Measurements from ENCODE around the gene CLEC16A. TPM values are rescaled to one million over a fixed set of nuclear protein-coding genes. Genes with fewer than 3 reads are reported as not detected.

CLEC16A gene
- total RNA-seq, 2 experiments from 2014 or later, result 18.4 to 20.1 TPM

GRCh38 chr16:11066261-11066870, 122.0 kb downstream of the CLEC16A start:
- Mint-ChIP-seq H3K4me1 (ENCODE audit: low read depth) (no peaks in the 10 kb centered on the region), H3K27ac (peak overlapping the region; percentile 48), H3K27me3 (ENCODE audit: low read depth) (no peaks in the 10 kb centered on the region), H3K9me3 (no peaks in the 10 kb centered on the region), H3K36me3 (ENCODE audit: low read depth) (peaks cover 11% of the 10 kb centered on the region), H3K4me3 (no peak overlapping the region)
- CTCF ChIA-PET, result interaction anchor here (0.9 to 1.8 kb wide), 2 partner anchors 15 to 23 kb away, joined by 3 to 4 read pairs; no protein-coding TSS in a partner anchor
- intact Hi-C loops (cut with micrococcal nuclease), result no loop called here
- DNase-seq, result no peak

GRCh38 chr16:11067266-11067665, 122.9 kb downstream of the CLEC16A start:
- Mint-ChIP-seq H3K27me3 (ENCODE audit: low read depth) (no peaks in the 10 kb centered on the region), H3K27ac (no peak overlapping the region), H3K4me3 (no peak overlapping the region), H3K9me3 (no peaks in the 10 kb centered on the region), H3K36me3 (ENCODE audit: low read depth) (peaks cover 11% of the 10 kb centered on the region), H3K4me1 (ENCODE audit: low read depth) (peaks cover 1% of the 10 kb centered on the region)
- CTCF ChIA-PET, result interaction anchor here (0.8 to 1.8 kb wide), 4 partner anchors 16 to 189 kb away, joined by 3 to 4 read pairs (median 3); partner anchors contain the start of gene SOCS1
- DNase-seq, result no peak
- intact Hi-C loops (cut with micrococcal nuclease), result no loop called here

GRCh38 chr16:11067697-11068141, 123.4 kb downstream of the CLEC16A start:
- Mint-ChIP-seq H3K9me3 (no peaks in the 10 kb centered on the region), H3K27me3 (ENCODE audit: low read depth) (no peaks in the 10 kb centered on the region), H3K4me1 (ENCODE audit: low read depth) (peaks cover 5% of the 10 kb centered on the region), H3K4me3 (no peak overlapping the region), H3K36me3 (ENCODE audit: low read depth) (peaks cover 12% of the 10 kb centered on the region), H3K27ac (no peak overlapping the region)
- intact Hi-C loops (cut with micrococcal nuclease), result no loop called here
- CTCF ChIA-PET, result interaction anchor here (0.8 to 1.0 kb wide), 4 partner anchors 11 to 189 kb away, joined by 3 to 4 read pairs (median 3); partner anchors contain the start of gene SOCS1
- no peak for DNase-seq

- CTCF ChIA-PET, result interaction anchor here (0.7 kb wide), 1 partner anchor 23 kb away, joined by 4 read pairs; no protein-coding TSS in a partner anchor
- DNase-seq, result no peak
- H3K27ac Mint-ChIP-seq, result no peak overlapping the region
- H3K9me3 Mint-ChIP-seq, result no peaks in the 10 kb centered on the region
- H3K36me3 Mint-ChIP-seq (ENCODE audit: low read depth), result peaks cover 17% of the 10 kb centered on the region
- no peaks in the 10 kb centered on the region for H3K27me3 Mint-ChIP-seq (ENCODE audit: low read depth)
- H3K4me3 Mint-ChIP-seq, result no peak overlapping the region
- H3K4me1 Mint-ChIP-seq (ENCODE audit: low read depth), result peaks cover 35% of the 10 kb centered on the region
- intact Hi-C loops (cut with micrococcal nuclease), result no loop called here
Observed at GRCh38 chr16:11071829-11072228, 127.5 kb downstream of the CLEC16A start.

- intact Hi-C loops (cut with micrococcal nuclease), result no loop called here
- Mint-ChIP-seq H3K36me3 (ENCODE audit: low read depth) (peaks cover 16% of the 10 kb centered on the region), H3K27me3 (ENCODE audit: low read depth) (no peaks in the 10 kb centered on the region), H3K9me3 (no peaks in the 10 kb centered on the region), H3K4me3 (no peak overlapping the region), H3K4me1 (ENCODE audit: low read depth) (peaks cover 42% of the 10 kb centered on the region), H3K27ac (no peak overlapping the region)
- DNase-seq, result no peak
- CTCF ChIA-PET, result no interaction called here
Observed at GRCh38 chr16:11072420-11073153, 128.2 kb downstream of the CLEC16A start.

GRCh38 chr16:11073407-11073999, 129.1 kb downstream of the CLEC16A start:
- Mint-ChIP-seq H3K4me1 (ENCODE audit: low read depth) (peaks cover 52% of the 10 kb centered on the region), H3K4me3 (no peak overlapping the region), H3K9me3 (no peaks in the 10 kb centered on the region), H3K27ac (no peak overlapping the region), H3K27me3 (ENCODE audit: low read depth) (no peaks in the 10 kb centered on the region), H3K36me3 (ENCODE audit: low read depth) (peaks cover 17% of the 10 kb centered on the region)
- CTCF ChIA-PET, result no interaction called here
- no peak for DNase-seq
- intact Hi-C loops (cut with micrococcal nuclease), result no loop called here

- H3K4me1 Mint-ChIP-seq (ENCODE audit: low read depth), result peaks cover 58% of the 10 kb centered on the region
- H3K36me3 Mint-ChIP-seq (ENCODE audit: low read depth), result peaks cover 17% of the 10 kb centered on the region
- DNase-seq, result no peak
- H3K27me3 Mint-ChIP-seq (ENCODE audit: low read depth), result no peaks in the 10 kb centered on the region
- no peak overlapping the region for H3K27ac Mint-ChIP-seq
- intact Hi-C loops (cut with micrococcal nuclease), result no loop called here
- no peaks in the 10 kb centered on the region for H3K9me3 Mint-ChIP-seq
- CTCF ChIA-PET, result interaction anchor here (0.6 kb wide), 1 partner anchor 371 kb away, joined by 4 read pairs; no protein-coding TSS in a partner anchor
- H3K4me3 Mint-ChIP-seq, result no peak overlapping the region
Observed at GRCh38 chr16:11074131-11074530, 129.8 kb downstream of the CLEC16A start.

- intact Hi-C loops (cut with micrococcal nuclease), result no loop called here
- CTCF ChIA-PET, result interaction anchor here (1.2 to 1.5 kb wide), 2 partner anchors 17 to 38 kb away, joined by 3 to 5 read pairs; no protein-coding TSS in a partner anchor
- no peaks in the 10 kb centered on the region for H3K27me3 Mint-ChIP-seq (ENCODE audit: low read depth)
- no peak overlapping the region for H3K4me3 Mint-ChIP-seq
- H3K9me3 Mint-ChIP-seq, result no peaks in the 10 kb centered on the region
- H3K36me3 Mint-ChIP-seq (ENCODE audit: low read depth), result peaks cover 20% of the 10 kb centered on the region
- no peak for DNase-seq
- H3K27ac Mint-ChIP-seq, result no peak overlapping the region
- peaks cover 68% of the 10 kb centered on the region for H3K4me1 Mint-ChIP-seq (ENCODE audit: low read depth)
Observed at GRCh38 chr16:11075163-11075562, 130.8 kb downstream of the CLEC16A start.

GRCh38 chr16:11076259-11077018, 132.1 kb downstream of the CLEC16A start:
- peak; percentile 74 for DNase-seq
- no peaks in the 10 kb centered on the region for H3K27me3 Mint-ChIP-seq (ENCODE audit: low read depth)
- H3K36me3 Mint-ChIP-seq (ENCODE audit: low read depth), result peaks cover 27% of the 10 kb centered on the region
- CTCF ChIA-PET, result interaction anchor here (0.6 to 1.5 kb wide), 5 partner anchors 15 to 142 kb away, joined by 3 to 5 read pairs (median 3); no protein-coding TSS in a partner anchor
- peak overlapping the region; percentile 67 for H3K27ac Mint-ChIP-seq
- H3K4me1 Mint-ChIP-seq (ENCODE audit: low read depth), result peaks cover 80% of the 10 kb centered on the region
- intact Hi-C loops (cut with micrococcal nuclease), result no loop called here
- H3K9me3 Mint-ChIP-seq, result no peaks in the 10 kb centered on the region
- H3K4me3 Mint-ChIP-seq, result no peak overlapping the region

- DNase-seq, result no peak
- Mint-ChIP-seq H3K27me3 (ENCODE audit: low read depth) (no peaks in the 10 kb centered on the region), H3K4me3 (no peak overlapping the region), H3K36me3 (ENCODE audit: low read depth) (peaks cover 20% of the 10 kb centered on the region), H3K4me1 (ENCODE audit: low read depth) (peaks cover 69% of the 10 kb centered on the region), H3K9me3 (no peaks in the 10 kb centered on the region), H3K27ac (peak overlapping the region; percentile 96)
- intact Hi-C loops (cut with micrococcal nuclease), result loop anchor here (1.0 kb wide), 6 partner anchors 15 to 173 kb away; no protein-coding TSS in a partner anchor
- CTCF ChIA-PET, result interaction anchor here (0.8 to 1.6 kb wide), 4 partner anchors 15 to 178 kb away, joined by 3 to 6 read pairs (median 4); no protein-coding TSS in a partner anchor
Observed at GRCh38 chr16:11078812-11079459, 134.6 kb downstream of the CLEC16A start.

GRCh38 chr16:11079652-11080187, 135.4 kb downstream of the CLEC16A start:
- no peaks in the 10 kb centered on the region for H3K27me3 Mint-ChIP-seq (ENCODE audit: low read depth)
- peak overlapping the region; percentile 96 for H3K27ac Mint-ChIP-seq
- H3K4me1 Mint-ChIP-seq (ENCODE audit: low read depth), result peaks cover 61% of the 10 kb centered on the region
- H3K4me3 Mint-ChIP-seq, result peak overlapping the region; percentile 36
- H3K36me3 Mint-ChIP-seq (ENCODE audit: low read depth), result peaks cover 18% of the 10 kb centered on the region
- CTCF ChIA-PET, result interaction anchor here (0.8 to 1.6 kb wide), 5 partner anchors 14 to 177 kb away, joined by 3 to 6 read pairs (median 3); no protein-coding TSS in a partner anchor
- H3K9me3 Mint-ChIP-seq, result no peaks in the 10 kb centered on the region
- intact Hi-C loops (cut with micrococcal nuclease), result loop anchor here (1.0 kb wide), 6 partner anchors 15 to 173 kb away; no protein-coding TSS in a partner anchor
- peak; percentile 74 for DNase-seq
